Left colon (tissue), 2 donors: ENCODE measurements around the gene TEX261. TPM values are rescaled to one million over a fixed set of nuclear protein-coding genes. Genes with fewer than 3 reads are reported as not detected.

Experiments
- ATAC-seq: fragments of 200-7000 bp; cut with Tn5 transposase; one replicate; pipeline ENCODE4 v1.9.1; 2020; ENCODE audit warnings: mild to moderate bottlenecking, moderate library complexity
- DNase-seq, 2 donors: peaks; one replicate each; pipeline ENCODE4 v3.0.0-alpha.2; 2020
- intact Hi-C, 2 donors: fragments of 100-400 bp; cut with DNase I in 1 of 2; cut with micrococcal nuclease in 1 of 2; formaldehyde crosslinking; loops; one replicate each; pipeline versions ENCODE4 v1.11.2 to v1.14.0; 2022; cut with DNase I, micrococcal nuclease
- total RNA-seq, 2 donors: library from RNA; stranded (reverse); fragmentation: NEBNext Ultra II Directional; extraction: Animal tissue kit (Norgen Biotek cat#: 25700); gene quantifications; one replicate each; pipeline ENCODE4 v1.2.1, GENCODE V29; 2021
- donor health status: DM: no; HTN: no; CAD: no.
- donor health status: DM: yes; HTN: yes; CAD: no.

TEX261 gene
- total RNA-seq, 2 donors from 2014 or later: 42.1 to 50.4 TPM

- no peak for DNase-seq
- ATAC-seq: no peak
- intact Hi-C loops: no loop called here
Measured at GRCh38 chr2:70985283-70985688, 9.4 kb downstream of the TEX261 start.

- intact Hi-C loops: no loop called here
- peak; percentile 65 to 81 for DNase-seq
- ATAC-seq: peak; percentile 96
Measured at GRCh38 chr2:70984576-70985282, 9.9 kb downstream of the TEX261 start.

- ATAC-seq (no peak), DNase-seq (peak in 1 of 2 donors; percentile 11)
- intact Hi-C loops: no loop called here
Measured at GRCh38 chr2:70984228-70984575, 10.5 kb downstream of the TEX261 start.

DNA sequence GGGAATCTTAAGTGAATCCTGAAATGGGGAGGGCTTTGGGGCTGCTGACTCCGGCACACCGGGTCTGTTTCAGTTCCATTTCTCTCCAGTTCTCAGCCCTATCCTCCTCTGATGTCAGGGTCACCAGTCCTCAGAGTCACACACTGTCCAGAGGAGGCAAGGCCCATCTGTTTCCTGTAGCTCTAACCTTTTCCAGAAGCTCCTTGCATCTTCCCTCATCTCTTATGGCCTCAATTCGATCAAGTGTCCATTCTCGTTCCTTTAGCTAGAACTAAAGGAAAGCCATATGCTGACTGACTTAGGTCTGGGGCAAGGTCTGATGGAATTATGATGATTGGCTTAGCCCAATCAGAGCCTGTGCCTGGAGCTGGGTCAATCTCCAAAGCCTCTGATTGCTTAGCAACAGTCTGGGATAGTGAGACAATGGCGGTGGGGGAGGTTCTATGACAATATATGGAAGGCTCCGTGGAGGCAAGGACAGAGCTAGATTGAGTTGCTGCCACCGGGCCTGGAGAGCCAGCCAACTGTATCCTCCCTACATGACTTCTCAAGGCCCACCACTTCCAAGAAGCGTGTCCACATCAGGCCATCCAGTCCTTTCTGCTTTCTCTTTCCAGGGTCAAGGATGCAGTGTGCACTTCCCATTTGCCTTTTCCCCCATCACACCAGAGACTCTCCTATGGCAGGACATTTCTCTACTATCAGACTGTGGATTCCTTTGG is 11.0 kb downstream of the TEX261 start:
- ATAC-seq: no peak
- intact Hi-C loops: no loop called here
- peak in 1 of 2 donors; percentile 7 for DNase-seq

DNA sequence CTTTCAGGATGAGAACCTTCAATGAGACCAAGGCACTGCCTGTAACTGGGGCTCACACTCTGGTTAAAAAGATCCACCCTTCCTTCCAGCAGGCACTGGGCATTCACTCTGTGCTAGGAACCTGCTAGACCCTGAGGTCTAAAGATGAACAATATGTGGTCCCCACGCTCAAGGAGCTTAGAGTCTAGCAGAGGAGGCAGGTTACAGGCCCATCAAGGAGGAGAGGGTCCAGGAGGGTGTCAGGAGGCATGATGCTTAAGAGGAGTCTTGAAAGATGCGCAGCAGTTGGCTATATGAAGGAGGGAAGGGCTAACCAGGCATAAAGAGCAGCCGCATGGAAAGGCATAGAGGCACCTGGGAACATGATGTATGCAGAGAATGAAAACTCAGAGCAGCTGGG is 11.7 kb downstream of the TEX261 start:
- ATAC-seq (no peak), DNase-seq (peak in 1 of 2 donors; percentile 1)
- intact Hi-C loops: no loop called here

GRCh38 chr2:70981866-70982810 is 12.5 kb downstream of the TEX261 start:
- intact Hi-C loops: no loop called here
- ATAC-seq (no peak), DNase-seq (peak in 1 of 2 donors; percentile 15)

DNA sequence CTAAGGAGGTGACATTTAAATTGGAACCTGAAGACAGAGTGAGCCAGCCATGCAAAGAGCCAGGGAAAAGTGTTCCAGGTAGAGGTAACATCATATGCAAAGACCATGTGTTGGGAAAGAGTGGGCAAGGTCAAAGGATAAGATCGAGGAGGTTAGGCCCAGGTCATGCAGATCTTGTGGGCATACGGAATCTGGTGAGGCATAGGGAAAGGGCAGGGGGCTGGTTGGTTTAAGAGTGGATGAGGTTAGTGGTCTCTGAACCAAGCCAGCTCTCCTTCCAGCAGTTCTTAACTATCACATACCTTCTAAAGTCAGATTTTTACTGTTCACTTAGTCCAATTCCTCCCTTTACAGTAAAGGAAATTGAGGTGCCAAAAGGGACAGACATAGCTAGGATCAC is 13.3 kb downstream of the TEX261 start:
- no peak for ATAC-seq
- intact Hi-C loops: no loop called here

DNA sequence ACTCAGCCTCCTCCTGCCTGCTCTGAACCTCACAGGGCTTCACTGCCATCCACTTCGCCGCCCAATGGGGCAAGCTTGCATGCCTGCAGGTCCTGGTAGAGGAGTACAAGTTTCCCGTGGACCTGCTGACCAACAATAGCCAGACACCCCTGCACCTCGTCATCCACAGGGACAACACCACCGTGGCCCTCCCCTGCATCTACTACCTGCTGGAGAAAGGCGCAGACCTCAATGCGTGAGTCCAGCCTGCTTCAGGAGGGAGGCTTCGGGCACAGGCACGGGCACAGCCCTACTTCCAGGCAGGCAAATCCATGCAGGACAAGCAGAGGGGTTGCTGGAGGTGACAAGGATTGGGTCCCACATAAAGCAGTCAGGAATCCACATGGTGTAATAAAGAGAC is 15.0 kb downstream of the TEX261 start:
- ATAC-seq: no peak
- DNase-seq: peak in 1 of 2 donors; percentile 22
- intact Hi-C loops: no loop called here

More for the DNA sequence above, 13.3 kb downstream of the TEX261 start:
- peak in 1 of 2 donors; percentile 4 for DNase-seq

DNA sequence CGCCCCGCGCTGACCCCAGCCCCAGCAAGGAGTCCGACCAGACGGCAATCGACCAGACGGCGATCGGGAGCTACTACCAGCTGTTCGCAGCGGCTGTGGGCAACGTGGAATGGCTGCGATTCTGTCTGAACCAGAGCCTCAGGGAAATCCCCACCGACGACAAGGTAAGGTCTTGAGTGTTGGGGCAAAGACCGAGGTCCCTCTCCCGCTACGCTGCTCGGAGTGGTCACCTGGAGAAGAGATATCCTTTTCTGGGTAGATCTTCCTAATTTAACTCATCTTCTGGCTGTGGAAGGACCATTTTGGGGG is 15.5 kb downstream of the TEX261 start:
- intact Hi-C loops: no loop called here
- ATAC-seq: no peak
- peak in 1 of 2 donors; percentile 13 for DNase-seq

DNA sequence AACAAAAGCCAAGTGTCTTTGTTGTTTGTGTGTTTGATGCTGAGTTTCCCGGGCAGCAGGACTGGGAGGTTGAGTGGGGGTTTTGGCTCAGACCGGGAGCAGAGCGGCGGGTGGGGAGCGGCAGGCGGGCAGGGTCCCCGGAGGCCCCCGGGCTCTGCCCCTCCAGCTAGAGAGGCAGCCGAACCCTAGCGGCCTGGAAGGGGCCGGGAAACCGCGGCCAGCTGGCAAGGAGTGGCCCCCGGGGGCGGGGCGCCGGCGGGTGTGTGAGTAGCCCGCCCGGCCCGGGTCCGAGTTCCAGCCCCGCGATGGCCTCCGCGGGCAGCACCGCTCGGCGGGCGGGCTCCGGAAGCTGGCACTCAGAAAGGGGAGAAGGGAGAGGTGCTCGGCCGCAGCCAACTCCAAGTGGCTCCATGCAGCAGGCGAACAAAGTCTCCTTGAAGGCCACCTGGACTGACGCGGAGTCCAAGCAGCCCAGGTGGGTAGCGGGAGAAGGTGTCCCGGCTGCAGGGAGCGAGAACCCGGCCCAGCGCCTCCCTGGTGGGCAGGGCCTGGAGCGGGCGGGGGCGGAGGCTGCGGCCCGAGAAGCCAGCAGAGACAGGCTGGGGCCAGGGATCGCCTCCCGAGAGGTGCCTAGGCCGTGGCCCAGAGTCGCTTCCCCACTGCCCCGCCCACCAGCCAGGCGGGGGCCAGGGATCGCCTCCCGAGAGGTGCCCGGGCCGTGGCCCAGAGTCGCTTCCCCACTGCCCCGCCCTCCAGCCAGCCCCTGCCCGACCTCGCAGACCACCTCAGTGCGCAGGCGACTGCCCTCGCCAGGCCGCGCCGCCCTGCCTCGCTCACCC is 16.1 kb downstream of the TEX261 start, which contains the start of gene ANKRD53:
Gene ANKRD53, plus strand, starts transcription at position 290 of the 839 bp plus-strand sequence. Its CDS starts 16 bp downstream, at position 306.
- ATAC-seq: peak; percentile 78
- intact Hi-C loops: no loop called here
- peak; percentile 50 to 61 for DNase-seq

- intact Hi-C loops: no loop called here
- ATAC-seq (peak; percentile 23), DNase-seq (peak in 1 of 2 donors; percentile 49)
Measured at GRCh38 chr2:70977605-70978205, 17.0 kb downstream of the TEX261 start.

DNA sequence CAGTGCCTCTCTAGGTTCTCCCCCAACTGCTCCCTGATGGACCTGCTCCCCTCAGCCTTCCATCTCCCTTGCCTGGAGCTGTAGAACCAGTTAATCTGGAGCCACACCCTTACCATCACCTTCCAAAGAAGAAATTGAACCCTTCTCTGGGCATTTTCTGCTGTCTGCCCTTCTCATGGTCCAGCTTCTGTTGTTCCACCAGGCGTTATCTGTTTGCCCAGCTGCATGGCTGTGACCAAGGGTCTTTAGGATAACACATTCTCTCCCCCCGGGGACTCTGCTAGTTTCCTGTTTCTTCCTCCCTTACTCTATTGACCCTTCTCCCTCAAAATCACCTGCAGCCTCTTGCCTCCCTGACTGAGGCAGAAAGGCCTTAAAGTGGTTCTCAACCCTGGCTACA is 19.4 kb downstream of the TEX261 start:
- ATAC-seq (no peak), DNase-seq (no peak)
- intact Hi-C loops: no loop called here

DNA sequence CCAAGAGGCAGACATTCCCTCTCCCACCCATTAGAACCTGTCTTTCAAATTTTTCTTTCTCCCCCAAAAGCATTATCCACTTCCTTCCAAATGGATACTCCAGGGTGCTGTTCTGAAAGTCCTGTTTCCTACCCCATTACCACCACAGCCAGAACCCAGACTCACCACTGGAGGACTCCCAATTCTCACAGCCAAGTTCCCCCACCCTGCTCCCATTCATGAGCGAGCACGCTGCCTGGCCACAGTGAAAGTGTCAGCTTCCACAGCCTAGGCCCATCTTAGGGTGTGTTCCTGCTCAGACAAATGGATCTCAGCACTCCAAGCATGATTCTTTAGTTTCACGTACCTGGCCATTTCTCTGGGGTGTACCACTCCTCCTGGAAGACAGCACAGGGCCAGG is 20.1 kb downstream of the TEX261 start:
- ATAC-seq (no peak), DNase-seq (no peak)
- intact Hi-C loops: no loop called here

DNA sequence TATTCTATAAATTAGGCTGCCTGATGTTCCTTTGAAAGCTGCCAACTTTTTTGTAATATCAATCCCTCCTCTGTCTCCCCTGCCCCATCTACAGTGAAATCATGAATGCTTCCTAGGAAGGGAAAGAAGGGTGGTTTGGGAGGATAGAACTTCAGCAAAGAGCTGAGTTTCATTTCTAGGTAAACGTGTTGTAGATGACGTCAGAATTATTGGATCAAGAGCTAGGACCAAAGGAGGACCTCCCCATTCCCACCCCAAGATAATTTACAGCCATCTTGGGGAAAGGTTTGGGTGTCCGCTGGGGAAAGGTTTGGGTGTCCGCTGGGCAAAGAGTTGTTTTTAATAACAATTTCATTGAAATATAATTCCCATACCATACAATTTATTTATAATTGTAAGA is 27.5 kb downstream of the TEX261 start:
- intact Hi-C loops: no loop called here
- DNase-seq (no peak), ATAC-seq (no peak)

DNA sequence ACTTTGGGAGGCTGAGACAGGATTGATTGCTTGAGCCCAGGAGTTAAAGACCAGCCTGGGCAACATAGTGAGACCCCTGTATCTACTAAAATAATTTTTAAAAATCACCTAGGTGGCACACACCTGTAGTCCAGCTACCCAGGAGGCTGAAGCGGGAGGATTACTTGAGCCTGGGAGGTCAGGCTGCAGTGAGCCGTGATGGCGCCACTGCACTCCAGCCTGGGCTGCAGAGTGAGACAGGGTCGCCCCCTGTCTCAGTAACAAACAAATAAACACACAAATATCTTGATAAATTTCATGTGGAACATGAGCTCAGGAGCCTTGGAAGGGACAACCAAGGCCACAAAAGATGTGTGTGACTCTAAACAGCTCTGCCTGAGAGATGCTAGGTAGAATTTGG is 28.0 kb downstream of the TEX261 start:
- intact Hi-C loops: no loop called here
- DNase-seq (no peak), ATAC-seq (no peak)

DNA sequence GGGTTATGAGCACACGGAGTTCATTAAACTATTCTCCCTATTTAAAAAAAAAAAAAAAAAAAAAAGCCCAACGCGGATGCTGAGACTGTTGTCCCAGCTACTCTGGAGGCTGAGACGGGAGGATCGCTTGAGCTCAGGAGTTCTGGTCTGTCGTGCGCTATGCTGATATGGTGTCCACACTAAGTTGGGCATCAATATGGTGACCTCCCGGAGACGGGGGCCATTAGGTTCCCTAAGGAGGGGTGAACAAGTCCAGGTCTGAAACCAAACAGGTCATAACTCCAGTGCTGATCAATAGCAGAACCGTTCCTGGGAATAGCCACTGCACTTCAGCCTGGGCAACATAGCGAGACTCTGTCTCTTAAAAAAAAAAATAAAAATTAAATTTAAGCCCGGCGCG is 29.2 kb downstream of the TEX261 start:
- DNase-seq (peak in 1 of 2 donors; percentile 12), ATAC-seq (no peak)
- intact Hi-C loops: no loop called here

GRCh38 chr2:70964596-70965386 is 29.9 kb downstream of the TEX261 start:
- ATAC-seq: peak; percentile 78
- intact Hi-C loops: no loop called here
- peak; percentile 54 to 83 for DNase-seq
